Activated CD8-positive, alpha-beta memory T cell treated with anti-CD3 and anti-CD28 coated beads, Interleukin-2, amount 50 U/mL, for 1 hour (primary cell): ENCODE measurements around the gene PACRG.

ENCODE experiments used
- DNase-seq: peaks from one replicate; pipeline ENCODE4 v3.0.0-alpha.2; 2020; ENCODE audit errors: extremely low read depth

PACRG gene

DNA sequence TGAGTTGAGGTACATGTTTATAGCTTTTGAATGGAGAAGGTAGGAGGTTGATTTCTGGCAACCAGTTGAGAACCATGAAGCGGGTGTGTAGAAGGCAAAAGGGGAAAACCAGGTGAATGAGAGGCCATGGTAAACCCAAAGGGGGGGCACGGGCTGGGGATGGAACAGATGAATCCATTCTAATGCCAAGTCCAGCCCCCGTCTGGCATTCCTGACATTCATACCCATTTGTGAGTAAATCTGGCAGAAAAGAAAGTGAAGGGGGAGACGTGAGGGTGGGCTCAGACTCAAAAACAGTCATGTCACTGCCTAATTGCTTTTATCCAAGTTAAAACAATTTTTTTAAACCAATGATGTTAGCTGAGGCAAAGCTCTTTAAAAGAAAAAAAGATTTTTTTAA is 513.9 kb downstream of the PACRG start:
- no peak for DNase-seq

DNA sequence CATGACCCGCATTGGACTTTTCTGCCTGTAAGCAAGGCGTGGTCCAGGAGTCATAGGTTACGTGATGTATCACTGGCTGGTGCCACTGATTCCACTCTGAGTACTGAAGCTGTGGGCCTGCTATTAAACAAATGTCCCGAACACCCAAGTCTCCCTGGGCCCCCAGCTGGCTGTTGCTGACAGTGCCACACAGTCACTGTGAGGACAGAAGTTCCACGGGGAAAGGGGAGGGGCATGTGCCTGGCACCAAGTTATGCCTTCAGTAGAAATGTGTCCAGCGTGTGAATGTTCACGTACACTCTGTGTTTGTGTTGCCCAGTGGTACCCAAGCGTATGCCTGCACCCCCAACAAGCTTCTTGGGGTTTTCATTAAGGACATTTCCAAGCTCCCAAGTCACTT is 515.3 kb downstream of the PACRG start:
- no peak for DNase-seq

DNA sequence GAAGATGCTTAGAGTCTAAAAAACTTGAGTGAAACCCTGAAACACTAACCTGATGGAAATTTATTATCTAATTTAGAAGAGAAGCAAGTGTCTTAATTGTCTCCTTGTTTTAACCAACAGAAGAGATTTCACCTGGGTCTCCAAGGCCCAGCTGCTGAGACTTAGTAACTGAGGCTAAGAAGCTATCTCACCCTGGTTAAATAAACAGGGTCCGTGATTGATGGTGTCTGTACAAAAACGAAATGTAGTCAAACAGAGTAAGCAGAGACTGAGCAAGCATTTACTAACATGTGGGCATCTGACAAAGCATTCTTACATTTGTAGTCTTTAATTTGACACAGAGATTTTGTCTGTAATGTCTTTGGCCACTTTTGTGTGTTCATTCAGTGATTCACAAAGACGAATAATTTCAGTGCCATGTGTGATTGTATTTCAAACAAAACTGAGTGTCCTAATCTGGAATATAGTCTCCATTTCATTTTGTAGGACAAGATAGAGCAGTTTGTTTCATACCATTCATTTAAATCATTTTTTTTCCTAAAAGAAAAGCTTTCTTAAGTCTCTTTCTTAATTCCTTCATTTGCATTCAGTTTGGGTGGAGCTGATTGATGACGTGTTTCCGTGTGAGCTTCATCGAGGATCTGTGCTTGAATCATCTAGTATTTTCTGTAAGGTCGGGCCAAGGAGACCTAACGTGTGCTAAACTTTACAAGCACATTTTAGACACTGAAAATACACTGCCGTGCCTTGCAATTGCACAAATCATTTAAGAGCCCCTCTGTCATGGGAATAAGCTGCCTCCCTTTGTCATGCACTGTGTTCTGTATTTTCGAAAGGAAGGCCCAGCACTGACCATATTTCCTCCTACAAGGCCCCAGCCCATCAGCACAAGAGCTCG is 516.2 kb downstream of the PACRG start:
- no peak for DNase-seq

DNA sequence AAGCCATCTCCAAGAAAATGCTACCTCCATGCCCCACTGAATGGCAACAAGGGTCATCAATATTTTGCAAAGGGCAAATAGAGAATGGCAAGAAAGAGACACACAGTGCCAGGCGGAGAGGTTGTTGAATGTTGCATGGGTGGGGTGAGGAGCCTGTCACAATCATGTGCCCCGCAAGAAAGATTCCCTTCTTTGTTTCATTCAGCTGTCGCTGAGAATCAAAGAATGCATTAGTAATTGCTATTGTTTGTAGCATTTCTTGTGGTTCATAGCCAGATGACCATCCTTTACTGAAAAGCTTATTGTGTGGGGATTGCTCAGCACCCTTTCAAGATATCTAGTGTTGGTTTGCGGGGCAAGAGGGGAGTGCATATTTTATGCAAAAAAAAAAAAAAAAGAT is 520.3 kb downstream of the PACRG start:
- DNase-seq, result no peak

DNA sequence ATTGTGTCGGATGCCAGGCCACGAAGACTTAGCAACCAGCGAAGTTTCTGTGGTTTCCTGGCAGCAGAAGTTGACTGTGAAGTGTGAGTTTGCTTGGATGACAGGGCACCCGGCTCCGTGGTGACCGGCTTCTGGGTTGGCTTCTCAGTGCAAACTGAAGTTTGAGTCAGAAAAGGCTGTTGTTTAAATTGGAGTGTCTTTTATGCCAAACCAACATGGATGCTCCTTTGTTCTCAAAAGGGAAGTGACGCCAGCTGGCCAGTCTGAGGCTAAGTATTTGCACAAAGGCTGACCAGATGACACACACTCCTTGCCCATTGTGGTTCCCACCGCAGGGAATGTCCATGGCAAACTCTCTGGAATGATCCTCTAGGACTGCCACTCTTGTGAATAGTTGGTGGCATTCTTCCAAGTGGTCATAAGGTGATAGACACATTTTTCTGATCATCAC is 521.9 kb downstream of the PACRG start:
- no peak for DNase-seq

DNA sequence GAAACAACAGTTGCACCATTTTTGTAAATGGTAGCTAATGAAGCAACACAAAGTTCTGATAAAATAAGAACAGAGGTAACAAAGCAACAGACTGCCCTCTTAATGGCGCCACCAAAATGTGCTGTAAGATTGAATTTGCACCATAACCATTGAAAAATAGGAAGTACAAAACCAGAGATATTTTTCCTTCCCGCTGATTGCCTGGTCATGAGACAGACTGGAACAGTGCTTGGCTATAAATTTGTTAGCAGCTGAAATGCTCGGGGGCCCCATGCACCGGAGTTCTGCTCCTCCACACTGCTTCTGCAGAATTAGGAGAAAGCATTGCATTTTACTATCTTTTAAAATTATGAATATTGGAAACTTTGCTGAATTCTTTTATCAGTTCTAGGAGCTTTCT is 522.3 kb downstream of the PACRG start:
- DNase-seq, result no peak

DNA sequence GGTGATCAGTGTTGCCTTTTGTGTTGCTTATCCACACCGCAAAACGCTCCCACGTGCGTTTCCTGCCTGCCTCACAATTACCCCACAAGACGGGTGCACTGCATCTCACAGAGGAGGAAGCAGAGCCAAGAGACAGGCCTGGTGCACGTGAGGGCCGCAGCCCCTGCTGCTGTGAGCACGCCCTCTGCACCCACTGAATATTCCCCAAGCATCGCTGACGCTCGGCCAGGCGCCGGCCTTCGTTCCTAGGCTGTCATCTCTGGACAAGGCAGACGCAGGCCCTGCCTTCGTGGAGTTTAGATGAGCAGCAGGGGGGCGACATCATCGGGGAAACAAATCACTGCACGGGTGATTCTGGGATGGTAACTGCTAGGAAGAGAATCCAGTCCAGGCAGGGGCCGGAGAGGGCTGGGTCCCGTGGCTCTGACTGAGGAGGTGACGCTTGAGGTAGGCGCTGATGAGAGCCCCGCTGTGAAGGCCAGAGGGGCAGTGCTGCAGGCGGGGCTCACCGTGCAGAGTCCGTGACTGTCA is 524.4 kb downstream of the PACRG start:
- no peak for DNase-seq

DNA sequence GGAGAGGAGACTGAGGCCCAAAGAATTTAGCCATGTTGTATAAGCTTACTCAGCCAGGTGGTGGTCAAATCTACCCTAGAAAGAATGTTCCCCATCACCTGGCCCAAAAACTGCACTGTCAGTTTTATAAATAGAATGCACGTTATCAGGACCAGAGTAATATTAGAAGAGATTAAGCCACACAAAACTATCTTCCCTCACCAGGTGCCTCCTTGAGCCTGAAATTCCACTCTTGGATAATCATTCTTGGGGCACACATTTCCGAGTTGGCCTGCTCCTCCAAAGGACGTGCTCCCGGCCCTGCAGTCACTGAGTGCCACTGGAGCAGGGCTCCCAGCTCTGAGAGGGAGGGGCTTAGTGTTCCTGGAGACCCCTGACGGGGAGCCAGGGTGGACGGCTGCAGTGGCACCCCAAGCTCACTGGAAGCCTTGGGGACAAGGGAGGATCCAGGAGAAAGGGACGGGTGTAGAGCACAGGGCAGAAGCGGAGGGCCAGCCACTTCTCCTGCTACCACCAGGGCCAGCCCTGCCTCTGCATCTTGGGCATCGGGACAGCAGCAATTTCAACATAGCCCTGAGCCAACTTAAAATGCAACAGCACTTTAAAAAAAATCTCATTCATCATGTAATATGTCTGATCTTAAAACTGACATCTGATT is 525.9 kb downstream of the PACRG start:
- DNase-seq, result no peak

DNA sequence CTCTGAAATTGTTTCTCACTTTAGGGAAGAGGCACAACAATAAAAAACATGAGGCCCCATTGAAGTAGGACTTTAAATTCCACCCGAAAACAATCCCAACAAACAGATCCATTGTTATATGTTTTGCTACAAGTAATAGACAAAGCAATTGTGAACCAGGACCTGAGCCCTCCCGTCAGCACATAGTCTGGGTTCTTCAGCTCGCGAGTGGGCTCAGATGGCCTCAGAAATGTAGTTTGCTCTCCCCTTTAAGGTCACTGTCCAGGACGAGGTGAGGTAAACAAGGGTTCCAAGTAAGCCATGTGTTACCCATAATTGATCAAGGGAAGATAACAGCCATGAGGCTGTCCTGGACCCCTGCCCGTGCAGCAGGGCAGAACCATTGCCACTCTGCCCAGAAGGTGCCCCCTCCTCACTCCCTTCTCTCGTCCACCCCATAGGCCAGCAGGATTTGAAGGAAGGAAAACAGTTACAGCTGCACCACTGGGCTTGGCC is 526.6 kb downstream of the PACRG start:
- DNase-seq, result no peak

DNA sequence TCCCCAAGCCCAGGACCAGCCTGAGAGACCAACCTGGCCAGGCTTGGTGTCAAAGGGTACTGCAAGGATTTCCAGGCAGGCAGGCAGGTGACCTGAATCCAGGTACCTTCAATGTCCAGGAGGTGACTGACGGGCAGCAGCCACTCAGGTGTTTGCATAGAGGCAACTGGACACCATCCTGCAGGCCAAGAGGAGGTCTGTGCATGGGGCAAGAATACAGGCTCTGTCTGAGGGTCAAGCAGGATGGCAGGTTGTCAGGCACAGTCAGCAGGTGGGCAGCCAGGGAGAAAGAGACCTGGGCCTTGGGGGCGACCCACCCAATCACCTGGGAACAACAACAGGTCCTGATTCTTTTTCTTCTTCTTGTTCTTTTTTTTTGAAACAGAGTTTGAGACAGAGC is 527.5 kb downstream of the PACRG start:
- DNase-seq, result no peak

DNA sequence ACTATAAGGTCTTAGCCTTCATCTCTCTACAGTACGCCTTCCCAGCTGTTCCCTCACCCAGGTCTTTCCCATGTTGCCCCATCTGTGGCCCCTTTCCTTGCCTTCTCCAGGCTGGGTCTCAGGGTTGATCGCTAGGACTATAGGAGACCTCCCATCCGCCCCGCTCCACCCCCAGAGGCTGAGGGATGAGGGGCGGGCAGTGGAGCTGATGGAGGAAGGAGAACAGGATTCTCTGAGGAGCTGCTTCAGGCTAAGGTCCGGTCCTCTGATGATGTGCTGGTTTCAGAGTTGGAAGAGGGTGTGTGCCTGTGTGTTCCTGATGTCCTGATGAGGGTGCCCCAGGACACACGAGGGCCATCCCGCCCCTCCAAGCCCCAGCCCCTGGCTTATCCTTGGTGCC is 531.9 kb downstream of the PACRG start:
- DNase-seq, result no peak

DNA sequence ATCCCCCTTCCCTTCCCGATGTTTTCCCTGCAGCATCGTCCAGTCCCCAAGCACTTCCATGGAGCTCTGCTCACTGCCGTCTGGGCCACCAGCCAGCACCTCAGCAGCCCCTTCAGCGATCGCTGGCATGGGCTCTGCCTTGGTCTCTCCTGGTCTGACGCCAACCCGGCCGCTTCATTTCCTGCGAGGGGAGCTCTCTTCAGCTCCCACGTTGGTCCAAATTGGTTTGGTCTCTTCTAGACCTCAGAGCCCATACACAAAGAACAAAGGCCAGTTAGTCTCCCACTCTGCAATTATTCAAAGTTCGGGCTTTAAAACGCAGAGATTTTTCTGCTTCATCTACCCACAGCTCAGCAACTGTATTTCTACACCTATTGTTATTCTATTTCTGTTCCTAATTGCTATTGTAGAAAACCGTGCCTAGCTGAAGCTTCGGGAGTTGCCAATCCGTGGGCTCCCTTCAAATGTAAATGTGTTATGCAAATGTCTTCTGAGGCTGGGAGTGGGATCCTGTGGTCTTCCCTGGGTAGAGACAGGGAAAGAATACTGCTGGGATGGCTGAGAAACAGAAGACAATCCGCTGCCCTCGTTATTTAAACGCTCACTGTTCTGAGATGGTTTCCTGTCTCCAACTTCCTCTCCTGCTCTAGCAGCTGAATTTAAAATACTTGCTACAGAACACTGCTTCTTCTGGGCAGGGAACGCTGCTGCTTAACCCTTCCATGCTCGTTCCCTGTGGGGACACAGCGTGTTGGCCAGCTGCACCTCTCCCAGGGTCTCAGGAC is 532.5 kb downstream of the PACRG start:
- DNase-seq, result no peak

DNA sequence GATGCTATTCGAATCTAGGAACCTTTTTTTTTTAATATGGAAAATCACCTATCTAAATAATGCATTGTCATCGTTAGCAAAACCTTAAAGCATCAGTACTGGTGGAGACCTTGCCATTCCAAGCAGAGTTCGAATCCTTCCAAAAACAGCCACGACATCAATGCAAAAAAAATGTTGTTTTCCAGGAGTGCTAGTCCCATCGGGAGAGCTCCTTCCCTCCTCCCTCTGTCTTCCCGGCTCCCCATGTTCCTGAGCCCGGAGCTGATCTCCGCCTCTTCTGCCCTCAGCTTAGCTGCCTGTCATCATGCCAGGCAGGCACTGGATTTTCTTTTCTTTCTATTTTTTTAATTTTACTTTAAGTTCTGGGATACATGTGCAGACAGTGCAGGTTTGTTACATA is 533.1 kb downstream of the PACRG start:
- no peak for DNase-seq

DNA sequence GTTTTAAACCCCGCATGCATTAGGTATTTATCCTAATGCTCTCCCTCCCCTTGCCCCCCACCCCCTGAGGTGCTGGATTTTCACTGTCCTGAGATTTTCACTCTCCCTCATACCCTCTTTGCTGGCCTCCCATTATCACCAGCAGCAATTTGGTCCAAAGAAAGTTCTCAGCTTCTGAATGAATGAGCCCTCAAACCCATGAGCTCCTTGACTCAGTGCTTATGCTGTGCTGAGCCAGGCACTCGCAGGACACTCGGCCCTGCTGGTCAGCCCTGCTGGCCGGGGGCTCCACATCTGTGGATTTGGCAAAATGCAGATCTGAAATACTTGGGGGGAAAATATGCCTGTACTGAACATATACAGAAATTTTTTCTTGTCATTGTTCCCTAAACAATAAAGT is 533.6 kb downstream of the PACRG start:
- no peak for DNase-seq

DNA sequence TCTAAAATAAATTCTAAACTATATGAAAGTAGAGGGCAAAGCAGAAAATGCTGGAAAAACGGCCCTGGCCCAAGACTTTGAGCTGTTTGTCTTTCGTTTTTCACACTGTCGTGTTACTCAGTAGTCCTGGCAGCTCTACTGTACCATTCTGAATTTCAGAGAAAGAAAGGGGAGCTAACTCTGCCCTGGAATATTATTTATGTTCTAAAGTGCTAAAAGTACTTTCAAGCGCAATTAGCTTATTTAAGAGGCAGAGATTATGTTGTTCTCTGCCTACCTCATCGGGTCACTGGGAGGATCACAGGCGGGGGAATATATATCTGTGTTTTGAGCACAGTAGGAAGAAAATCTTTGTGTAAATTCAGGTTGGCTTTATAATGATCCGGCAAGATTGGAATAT is 534.3 kb downstream of the PACRG start:
- DNase-seq, result no peak

DNA sequence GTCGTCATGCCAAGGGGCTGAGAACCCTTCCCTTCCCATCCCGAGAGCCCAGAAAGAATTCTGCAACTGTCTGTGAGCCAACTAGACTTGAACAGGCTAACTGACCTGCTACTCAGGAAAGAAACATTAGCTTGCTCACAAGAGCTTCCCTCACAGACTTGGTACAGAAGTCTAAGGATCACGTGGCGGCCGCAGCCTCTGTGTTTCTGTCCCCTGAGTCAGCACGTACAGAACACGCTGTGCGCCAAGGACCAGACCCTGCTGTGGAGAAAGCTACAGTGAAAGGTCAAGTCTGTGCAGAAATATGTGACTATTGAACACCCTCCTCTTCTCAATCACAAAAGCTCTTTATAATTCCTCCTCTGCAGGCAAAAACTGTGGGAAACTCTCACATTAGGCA is 535.4 kb downstream of the PACRG start:
- no peak for DNase-seq

DNA sequence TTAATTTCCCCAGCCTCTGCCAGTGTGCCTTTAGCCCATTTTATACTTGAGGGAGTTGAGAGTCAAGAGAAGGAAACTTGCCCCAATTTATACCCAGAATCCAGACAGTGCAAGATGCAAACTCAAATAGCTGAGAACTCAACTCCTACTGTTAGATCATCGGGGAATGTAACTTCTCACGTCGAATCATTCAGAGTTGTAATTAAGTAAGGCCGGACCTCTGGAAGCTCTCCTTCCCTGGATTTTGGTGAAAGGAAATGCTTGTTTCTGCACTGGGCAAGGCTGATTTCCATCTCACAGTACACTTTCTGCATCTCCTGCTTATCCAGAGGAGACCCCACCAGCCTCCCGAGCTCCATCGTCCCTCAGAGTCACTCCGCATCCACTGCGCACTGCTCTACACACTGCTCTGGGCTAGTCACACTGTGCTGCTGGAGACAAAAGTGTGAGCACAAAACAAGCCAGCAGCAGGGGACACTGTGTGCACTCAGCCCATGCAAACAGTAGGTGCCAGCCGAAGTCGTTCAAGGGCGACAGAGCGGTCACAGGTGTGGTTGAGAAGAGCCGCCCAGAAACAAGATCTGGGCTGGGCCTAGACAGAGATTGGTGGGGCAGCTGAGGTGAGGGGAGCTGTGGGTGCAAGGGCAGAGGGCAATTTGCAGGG is 536.4 kb downstream of the PACRG start:
- no peak for DNase-seq

DNA sequence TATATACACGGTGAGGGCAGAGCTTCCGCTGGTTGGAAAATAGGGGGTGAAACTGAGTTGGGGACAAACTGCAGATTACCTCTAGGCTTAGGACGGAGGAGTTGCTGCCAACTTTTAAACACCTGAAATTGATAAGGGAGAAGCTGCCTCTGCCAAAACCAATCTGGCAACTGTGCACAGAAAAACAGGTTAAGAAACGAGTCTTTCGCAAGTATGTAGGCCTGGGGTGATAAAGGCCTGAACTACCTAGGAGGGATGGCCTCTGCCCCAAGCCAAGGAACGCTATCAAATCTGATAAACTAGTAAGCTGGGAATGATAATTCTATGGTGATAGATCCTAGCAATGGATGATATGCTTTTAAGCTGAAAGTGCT is 536.9 kb downstream of the PACRG start:
- DNase-seq, result no peak

DNA sequence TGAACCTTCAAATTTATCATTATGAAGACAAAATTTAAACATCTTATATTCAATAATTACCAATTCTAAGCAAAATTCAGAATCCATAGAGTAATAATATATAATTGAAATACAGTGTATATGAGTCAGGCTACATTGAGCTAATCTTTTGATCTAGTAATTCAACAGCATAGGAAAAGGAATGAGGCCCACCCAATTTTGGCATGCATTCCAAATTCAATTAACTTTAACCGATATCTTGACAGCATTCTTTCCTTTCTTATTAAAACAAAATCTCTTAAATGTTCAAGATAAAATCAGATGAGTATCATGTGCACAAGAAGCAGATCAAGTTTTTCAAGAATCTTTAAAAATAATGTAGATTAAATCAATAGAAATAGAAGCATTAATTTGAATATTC is 553.9 kb downstream of the PACRG start:
- no peak for DNase-seq

DNA sequence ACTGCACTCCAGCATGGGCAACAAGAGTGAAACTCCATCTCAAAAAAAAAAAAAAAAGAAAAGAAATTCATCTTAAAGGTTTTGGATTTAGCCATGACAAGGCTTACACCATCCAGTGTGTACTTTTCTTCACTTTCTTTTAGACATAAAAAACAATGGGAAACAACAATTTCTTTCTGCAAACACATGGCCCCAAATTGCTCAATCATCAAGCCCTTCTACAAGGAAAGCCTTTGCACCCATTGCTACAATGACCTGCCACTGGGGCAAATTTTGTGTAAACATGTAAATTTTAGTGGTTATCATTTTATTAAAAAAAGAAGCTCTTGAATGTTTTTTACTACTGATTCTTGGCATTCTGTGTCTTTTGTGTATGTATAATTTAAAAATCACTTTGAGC is 554.9 kb downstream of the PACRG start:
- no peak for DNase-seq

DNA sequence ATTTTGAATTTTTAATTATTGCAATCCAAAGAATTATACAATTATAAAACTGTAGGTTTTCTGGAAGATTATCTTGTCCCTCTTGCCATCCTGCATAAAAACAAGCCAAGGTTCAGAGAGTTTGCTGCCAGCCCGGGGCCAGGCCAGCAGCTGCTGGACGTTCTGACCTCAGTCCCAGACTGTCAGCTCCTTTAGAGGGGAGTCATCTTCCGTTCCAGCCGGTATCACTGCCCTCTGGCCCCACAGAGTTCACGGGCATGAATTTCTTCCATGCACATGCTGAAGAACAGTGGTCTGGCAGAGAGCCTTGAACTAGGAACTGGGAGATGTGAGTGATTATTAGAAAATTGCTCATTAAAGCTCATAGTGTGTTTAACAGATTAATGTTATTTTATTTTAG is 556.4 kb downstream of the PACRG start:
- DNase-seq, result no peak

DNA sequence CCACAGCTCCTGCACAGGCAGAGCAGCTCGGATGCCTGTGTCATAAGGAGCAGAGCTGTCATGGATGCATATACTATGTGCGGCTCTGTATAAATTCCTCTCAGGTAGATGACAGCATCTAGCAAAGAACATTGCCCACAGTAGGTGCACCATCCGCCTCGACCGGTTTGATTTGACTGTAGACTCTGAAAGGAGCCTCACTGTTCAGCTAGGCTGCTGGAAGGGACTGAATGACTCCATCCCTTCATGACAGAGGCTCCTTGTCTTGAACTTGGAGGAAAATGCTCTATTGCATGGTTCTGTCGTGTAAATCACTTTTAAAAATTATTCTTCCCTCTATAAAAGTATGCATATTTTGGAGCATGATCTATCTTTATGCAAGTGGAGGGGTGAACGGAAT is 557.9 kb downstream of the PACRG start:
- DNase-seq, result no peak
